ENCODE measurements around the gene DGKB. TPM values are rescaled to one million over a fixed set of nuclear protein-coding genes. Genes with fewer than 3 reads are reported as not detected.

The DGKB gene
- total RNA-seq, 4 donors from 2014 or later, result 17.3 to 54.9 (median 26.1) TPM

- no peak for ATAC-seq
- 48 to 80% methylated on average over 2 to 3 of the region's 3 CpGs for WGBS, 2 donors (ENCODE audit: low coverage in 1 of 2)
Measured at GRCh38 chr7:14104861-14105260, 797.7 kb downstream of the DGKB start.

GRCh38 chr7:14096159-14096558 is 806.4 kb downstream of the DGKB start:
- TF ChIP-seq EP300 (IDR thresholded peaks at IDR 0.05) (no peak), POLR2AphosphoS5 (IDR thresholded peaks at IDR 0.05) (no peak), POLR2A (IDR thresholded peaks at IDR 0.05) (no peak), CTCF (IDR thresholded peaks at IDR 0.05) (no peak)
- Histone ChIP-seq H3K27ac (no peak overlapping the region), H3K4me3 (no peak overlapping the region), H3K9me3 (no peaks in the 10 kb centered on the region), H3K27me3 (no peaks in the 10 kb centered on the region), H3K4me1 (no peaks in the 10 kb centered on the region), H3K36me3 (no peaks in the 10 kb centered on the region)
- 77 to 80% methylated on average over 1 of the region's 1 CpG for WGBS, 2 donors (ENCODE audit: low coverage in 1 of 2)
- ATAC-seq, result no peak

More at GRCh38 chr7:14104861-14105260, 797.7 kb downstream of the DGKB start:
- no peak overlapping the region for H3K27ac ChIP-seq
- no peaks in the 10 kb centered on the region for H3K4me1 ChIP-seq
- TF ChIP-seq POLR2AphosphoS5 (IDR thresholded peaks at IDR 0.05) (no peak), EP300 (IDR thresholded peaks at IDR 0.05) (no peak), CTCF (IDR thresholded peaks at IDR 0.05) (no peak), POLR2A (IDR thresholded peaks at IDR 0.05) (no peak)
- H3K9me3 ChIP-seq, result peaks cover 0 to 5% (median 0%) of the 10 kb centered on the region in 3 donors
- no peaks in the 10 kb centered on the region for H3K36me3 ChIP-seq
- H3K4me3 ChIP-seq, result no peak overlapping the region
- H3K27me3 ChIP-seq, result no peaks in the 10 kb centered on the region

GRCh38 chr7:14095233-14095950 is 807.2 kb downstream of the DGKB start:
- ATAC-seq, result no peak
- no peaks in the 10 kb centered on the region for H3K36me3 ChIP-seq
- WGBS, 2 donors (ENCODE audit: low coverage in 1 of 2), result 67 to 91% methylated on average over 2 to 4 of the region's 4 CpGs
- no peaks in the 10 kb centered on the region for H3K9me3 ChIP-seq
- H3K27me3 ChIP-seq, result no peaks in the 10 kb centered on the region
- no peak for TF ChIP-seq POLR2AphosphoS5 (IDR thresholded peaks at IDR 0.05)
- no peak for TF ChIP-seq POLR2A (IDR thresholded peaks at IDR 0.05)
- TF ChIP-seq EP300 (IDR thresholded peaks at IDR 0.05), result no peak
- TF ChIP-seq CTCF (IDR thresholded peaks at IDR 0.05), result no peak
- no peaks in the 10 kb centered on the region for H3K4me1 ChIP-seq
- H3K4me3 ChIP-seq, result no peak overlapping the region
- no peak overlapping the region for H3K27ac ChIP-seq

Data from gastroesophageal sphincter (tissue), 4 donors.